ENCODE results near the gene KIDINS220.

The KIDINS220 gene

DNA sequence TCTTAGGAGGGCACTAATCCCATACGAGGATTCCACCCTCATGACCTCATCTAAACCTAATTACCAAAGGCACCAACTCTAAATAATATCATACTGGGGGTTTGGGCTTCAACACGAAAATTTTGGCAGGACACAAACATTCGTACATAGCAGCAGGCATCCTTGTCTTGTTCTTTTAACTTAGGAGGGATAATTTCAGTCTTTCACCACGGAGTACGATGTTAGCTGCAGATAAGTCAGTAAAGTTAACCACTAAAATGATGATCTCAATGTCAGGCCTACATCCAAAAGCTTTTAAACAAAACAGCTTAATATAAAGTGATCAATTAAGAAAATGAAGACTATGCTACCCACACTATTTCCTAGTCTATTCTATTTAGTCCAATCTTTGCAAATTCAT is 80.7 kb downstream of the KIDINS220 start:
- no peak for DNase-seq (ENCODE audit: low read depth)
- H3K4me3 ChIP-seq (ENCODE audit: low read depth, low read length), result no peak overlapping the region
- no peak for TF ChIP-seq CTCF (IDR thresholded peaks at IDR 0.05; ENCODE audit: low read depth, low read length, missing control alignments)

DNA sequence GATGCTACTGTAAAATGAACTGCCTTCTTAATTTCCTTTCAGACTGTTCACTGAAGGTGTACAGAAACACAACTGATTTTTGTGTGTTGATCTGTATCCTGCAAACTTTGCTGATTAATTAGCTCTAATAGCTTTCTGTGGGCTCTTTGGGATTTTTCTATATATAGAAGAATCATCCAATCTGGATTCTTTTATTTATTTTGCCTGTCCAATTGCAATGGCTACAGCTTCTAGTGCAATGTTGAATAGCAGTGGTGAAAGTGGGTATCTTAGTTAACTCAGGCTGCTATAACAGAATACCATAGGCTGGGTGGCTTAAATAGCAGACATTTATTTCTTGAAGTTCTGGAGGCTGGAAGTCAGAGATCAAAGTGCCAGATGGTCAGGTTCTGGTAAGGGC is 81.2 kb downstream of the KIDINS220 start:
- DNase-seq (ENCODE audit: low read depth), result no peak
- no peak overlapping the region for H3K4me3 ChIP-seq (ENCODE audit: low read depth, low read length)
- TF ChIP-seq CTCF (IDR thresholded peaks at IDR 0.05; ENCODE audit: low read depth, low read length, missing control alignments), result no peak

DNA sequence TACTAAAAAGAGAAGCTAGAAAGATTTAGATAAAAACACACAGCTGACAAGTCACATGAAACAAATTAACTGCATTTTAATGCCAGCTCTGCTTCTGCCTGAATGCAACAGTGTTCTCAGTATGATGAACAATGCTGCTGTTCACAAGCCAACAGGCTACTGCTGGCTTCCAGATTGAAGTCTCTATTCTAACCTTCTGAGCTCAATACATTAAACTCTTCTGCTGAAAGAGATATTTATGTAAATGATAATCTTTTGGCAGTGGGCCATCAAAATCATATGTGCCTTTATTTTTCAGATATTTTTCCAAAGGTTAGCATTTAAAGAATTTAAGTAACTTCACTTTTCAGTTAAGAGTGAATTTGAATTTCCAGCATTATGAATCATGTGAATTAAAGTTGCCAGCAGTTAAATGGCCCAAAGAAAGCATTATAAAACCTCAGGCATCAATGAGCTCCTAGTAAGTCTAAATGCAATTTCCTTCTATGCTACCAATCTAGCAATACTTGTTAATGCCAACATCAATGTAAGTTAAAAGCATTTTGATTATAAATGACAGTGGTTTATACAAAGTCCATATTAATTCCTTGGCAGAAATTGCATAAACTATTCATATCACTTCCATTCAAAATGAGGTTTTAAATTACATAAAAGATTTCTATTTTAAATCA is 83.2 kb downstream of the KIDINS220 start:
- H3K4me3 ChIP-seq (ENCODE audit: low read depth, low read length), result no peak overlapping the region
- TF ChIP-seq CTCF (IDR thresholded peaks at IDR 0.05; ENCODE audit: low read depth, low read length, missing control alignments), result no peak
- no peak for DNase-seq (ENCODE audit: low read depth)

DNA sequence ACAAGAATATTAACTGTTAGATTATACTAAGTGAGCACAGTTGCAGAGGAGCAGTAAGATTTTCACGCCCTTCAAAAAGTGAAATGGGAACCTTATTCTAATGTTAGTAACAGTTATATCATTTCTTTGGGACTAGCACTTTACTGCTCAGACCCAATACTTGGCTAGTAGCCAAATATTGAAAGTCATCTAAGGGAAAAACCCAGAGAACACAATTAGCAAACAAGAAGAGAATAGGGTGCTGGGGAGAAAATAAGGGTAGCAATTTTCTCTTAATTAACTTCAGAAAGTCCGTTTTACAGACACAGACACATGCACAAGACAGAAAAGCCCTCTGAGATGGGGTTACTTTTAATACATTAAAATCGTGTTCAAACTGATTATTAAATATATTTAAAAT is 83.8 kb downstream of the KIDINS220 start:
- no peak for DNase-seq (ENCODE audit: low read depth)
- H3K4me3 ChIP-seq (ENCODE audit: low read depth, low read length), result no peak overlapping the region
- no peak for TF ChIP-seq CTCF (IDR thresholded peaks at IDR 0.05; ENCODE audit: low read depth, low read length, missing control alignments)

DNA sequence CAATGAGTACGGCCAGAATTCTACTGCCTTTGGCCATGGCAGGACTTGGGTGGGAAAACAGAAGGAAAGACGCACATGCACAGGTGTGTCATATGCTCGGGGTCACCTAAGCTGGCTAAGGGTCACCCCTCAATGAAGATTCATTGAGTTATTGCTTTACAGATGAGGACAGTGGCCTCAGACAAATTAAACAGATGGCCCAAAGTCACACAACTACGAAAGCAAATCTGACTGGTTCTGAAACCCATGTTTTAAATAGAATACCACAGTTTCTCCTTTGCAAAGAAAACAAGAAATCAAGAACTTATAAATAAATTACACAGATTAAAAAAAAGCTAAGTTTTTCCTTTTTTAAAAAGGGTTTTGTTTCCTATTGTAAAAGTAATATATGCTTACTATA is 85.0 kb downstream of the KIDINS220 start:
- TF ChIP-seq CTCF (IDR thresholded peaks at IDR 0.05; ENCODE audit: low read depth, low read length, missing control alignments), result no peak
- no peak overlapping the region for H3K4me3 ChIP-seq (ENCODE audit: low read depth, low read length)
- no peak for DNase-seq (ENCODE audit: low read depth)

GRCh38 chr2:8750221-8750620 is 87.2 kb downstream of the KIDINS220 start:
- H3K4me3 ChIP-seq (ENCODE audit: low read depth, low read length), result no peak overlapping the region
- no peak for TF ChIP-seq CTCF (IDR thresholded peaks at IDR 0.05; ENCODE audit: low read depth, low read length, missing control alignments)
- no peak for DNase-seq (ENCODE audit: low read depth)

DNA sequence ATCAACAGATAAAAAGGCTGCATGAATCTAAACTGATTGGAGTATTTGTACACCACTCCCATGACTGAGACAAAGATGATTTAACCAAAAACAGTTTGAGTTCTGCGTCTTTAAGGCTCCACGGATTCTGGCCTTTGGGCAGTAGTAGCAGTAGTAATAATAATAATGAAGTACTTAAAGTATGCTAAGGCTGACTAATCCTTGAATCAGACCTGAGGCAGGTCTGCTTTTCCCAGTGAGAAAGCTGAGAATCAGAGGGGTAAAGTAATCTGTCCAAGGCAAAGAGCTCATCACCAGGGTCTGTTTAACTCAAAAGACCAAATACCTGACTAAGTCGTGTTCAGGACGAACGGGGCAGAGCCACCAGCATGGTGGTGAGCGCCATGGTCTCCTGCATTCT is 94.2 kb downstream of the KIDINS220 start:
- H3K4me3 ChIP-seq (ENCODE audit: low read depth, low read length), result no peak overlapping the region
- no peak for TF ChIP-seq CTCF (IDR thresholded peaks at IDR 0.05; ENCODE audit: low read depth, low read length, missing control alignments)
- DNase-seq (ENCODE audit: low read depth), result no peak
